H1 (cell line): ENCODE results near the gene ZC2HC1C. TPM values are rescaled to one million over a fixed set of nuclear protein-coding genes. Genes with fewer than 3 reads are reported as not detected.

Experiments
- CTCF ChIA-PET: fragments of 300-600 bp; sonication (Branson Sonifier 250); formaldehyde crosslinking; loops from one replicate; lab custom pipeline; 2021; ENCODE audit not compliant: partially characterized antibody; lab: Charles Lee
- POLR2A ChIA-PET: fragments of 300-600 bp; sonication (Branson Sonifier 250); formaldehyde crosslinking; loops from one replicate; lab custom pipeline; 2021; ENCODE audit warnings: inconsistent platforms; ENCODE audit not compliant: partially characterized antibody; lab: Charles Lee
- DNase-seq, 2 experiments: peaks; one replicate each; pipeline versions ENCODE4 v3.0.0 to v3.0.0-alpha.2; 2010 to 2022; ENCODE audit warnings: low spot score in 2 of 2, low read depth in 1 of 2, mixed read lengths in 1 of 2
- FAIRE-seq: peaks from 2 replicates; lab custom pipeline; 2011; peaks lifted over from hg19 to GRCh38; lab: Jason Lieb, UNC
- H2AFZ ChIP-seq: 2 replicates; pipeline ENCODE4 v1.8.1; 2012; ENCODE audit warnings: low read length, inconsistent platforms
- H2AK5ac ChIP-seq: 2 replicates; pipeline ENCODE4 v1.6.1; 2013; ENCODE audit warnings: low read depth, low read length
- H2BK120ac ChIP-seq: replicated peaks from 2 replicates; pipeline ENCODE3; 2013; ENCODE audit warnings: low read depth, low read length, inconsistent platforms
- H2BK12ac ChIP-seq: 2 replicates; pipeline ENCODE4 v1.6.1; 2013; ENCODE audit warnings: low read depth, low read length
- H2BK15ac ChIP-seq: 2 replicates; pipeline ENCODE4 v1.6.1; 2013; ENCODE audit warnings: low read length
- H2BK20ac ChIP-seq: 2 replicates; pipeline ENCODE4 v1.6.1; 2013; ENCODE audit warnings: low read length
- H2BK5ac ChIP-seq: 2 replicates; pipeline ENCODE4 v1.6.1; 2013; ENCODE audit warnings: low read depth, low read length
- H3K14ac ChIP-seq: 2 replicates; pipeline ENCODE4 v1.6.1; 2013; ENCODE audit warnings: inconsistent platforms; ENCODE audit not compliant: insufficient read length
- H3K18ac ChIP-seq: 2 replicates; pipeline ENCODE4 v1.6.1; 2013; ENCODE audit warnings: low read length; ENCODE audit errors: extremely low read depth
- H3K23ac ChIP-seq: 2 replicates; pipeline ENCODE4 v1.6.1; 2013; ENCODE audit warnings: inconsistent platforms; ENCODE audit not compliant: insufficient read length
- H3K23me2 ChIP-seq: 2 replicates; pipeline ENCODE4 v1.6.1; 2013; ENCODE audit warnings: low read depth, low read length
- H3K27ac ChIP-seq: 2 replicates; pipeline ENCODE4 v1.6.1; 2011; ENCODE audit warnings: low read depth, low read length, inconsistent platforms
- H3K27me3 ChIP-seq, 4 experiments: replicated peaks in 1 of 4; 1 replicate in 1 of 4; 2 replicates in 3 of 4; pipeline versions ENCODE4 v1.6.1 to v1.8.1; 2011 to 2013; ENCODE audit warnings: low read length in 3 of 4, mild to moderate bottlenecking in 3 of 4, inconsistent platforms in 2 of 4, mixed read lengths in 2 of 4, moderate library complexity in 1 of 4; ENCODE audit not compliant: control insufficient read depth in 3 of 4, insufficient read depth in 3 of 4; ENCODE audit errors: extremely low read depth in 1 of 4
- H3K36me3 ChIP-seq, 4 experiments: 2 replicates each; pipeline versions ENCODE4 v1.6.1 to v1.8.1; 2011 to 2013; ENCODE audit warnings: mild to moderate bottlenecking in 4 of 4, low read length in 3 of 4, moderate library complexity in 2 of 4, control low read depth in 1 of 4, inconsistent platforms in 1 of 4; ENCODE audit not compliant: insufficient read depth in 4 of 4, control insufficient read depth in 2 of 4
- H3K4ac ChIP-seq: replicated peaks from 2 replicates; pipeline ENCODE3; 2013; ENCODE audit warnings: low read length, low read depth, mixed read lengths, inconsistent platforms; ENCODE audit not compliant: insufficient read length
- H3K4me1 ChIP-seq, 4 experiments: replicated peaks in 1 of 4; 1 replicate in 1 of 4; 2 replicates in 3 of 4; pipeline versions ENCODE4 v1.6.1 to v1.8.1; 2011 to 2013; ENCODE audit warnings: low read length in 3 of 4, inconsistent platforms in 2 of 4, mixed read lengths in 1 of 4; ENCODE audit not compliant: insufficient read depth in 4 of 4, control insufficient read depth in 3 of 4
- H3K4me2 ChIP-seq, 2 experiments: 2 replicates each; pipeline versions ENCODE4 v1.6.1 to v1.8.1; 2011 to 2013; ENCODE audit warnings: low read depth in 2 of 2, low read length in 2 of 2, control low read depth in 1 of 2, inconsistent platforms in 1 of 2, mild to moderate bottlenecking in 1 of 2; ENCODE audit not compliant: insufficient read depth in 1 of 2
- H3K4me3 ChIP-seq, 4 experiments: fragments of 200-600, 300-600 bp in 1 of 4; sonication (generic), shearing (Covaris generic), sonication (Bioruptor Twin) in 1 of 4; 2 replicates each; pipeline versions ENCODE4 v1.5.1 to v1.8.1; 2011 to 2016; ENCODE audit warnings: low read length in 4 of 4, low read depth in 3 of 4, control low read depth in 2 of 4, inconsistent platforms in 2 of 4, mild to moderate bottlenecking in 2 of 4, mixed read lengths in 1 of 4, moderate library complexity in 1 of 4; ENCODE audit not compliant: insufficient read depth in 2 of 4; ENCODE audit errors: extremely low read depth in 1 of 4
- H3K56ac ChIP-seq: replicated peaks from 2 replicates; pipeline ENCODE3; 2013; ENCODE audit warnings: low read depth, mild to moderate bottlenecking, mixed read lengths, low read length, inconsistent platforms; ENCODE audit not compliant: insufficient read length
- H3K79me1 ChIP-seq: 2 replicates; pipeline ENCODE4 v1.6.1; 2013; ENCODE audit warnings: low read depth, low read length, control low read depth
- H3K79me2 ChIP-seq, 2 experiments: 2 replicates each; pipeline versions ENCODE4 v1.6.1 to v1.8.1; 2012 to 2013; ENCODE audit warnings: low read length in 2 of 2, mild to moderate bottlenecking in 2 of 2, inconsistent platforms in 1 of 2; ENCODE audit not compliant: insufficient read depth in 2 of 2, control insufficient read depth in 1 of 2
- H3K9ac ChIP-seq, 4 experiments: replicated peaks in 1 of 4; 1 replicate in 1 of 4; 2 replicates in 3 of 4; pipeline versions ENCODE4 v1.6.1 to v1.8.1; 2011 to 2013; ENCODE audit warnings: low read depth in 3 of 4, low read length in 3 of 4, control low read depth in 2 of 4, mild to moderate bottlenecking in 2 of 4, moderate library complexity in 2 of 4, inconsistent platforms in 1 of 4; ENCODE audit errors: extremely low read depth in 1 of 4
- H3K9me3 ChIP-seq, 2 experiments: 2 replicates each; pipeline versions ENCODE4 v1.6.1 to v1.8.1; 2012 to 2013; ENCODE audit warnings: mild to moderate bottlenecking in 2 of 2, moderate library complexity in 2 of 2, control low read depth in 1 of 2, inconsistent platforms in 1 of 2, low read depth in 1 of 2, low read length in 1 of 2, mixed read lengths in 1 of 2; ENCODE audit not compliant: insufficient read depth in 2 of 2
- H4K20me1 ChIP-seq, 2 experiments: replicated peaks in 1 of 2; 2 replicates each; pipeline versions ENCODE3 to v1.8.1; 2011 to 2013; ENCODE audit warnings: inconsistent platforms in 2 of 2, low read length in 2 of 2, mild to moderate bottlenecking in 1 of 2; ENCODE audit not compliant: insufficient read depth in 2 of 2, control insufficient read depth in 1 of 2
- H4K5ac ChIP-seq: 2 replicates; pipeline ENCODE4 v1.6.1; 2013; ENCODE audit warnings: low read length, low read depth, mixed read lengths, inconsistent platforms; ENCODE audit not compliant: insufficient read length
- H4K8ac ChIP-seq: 2 replicates; pipeline ENCODE4 v1.8.0; 2013; ENCODE audit warnings: mild to moderate bottlenecking, moderate library complexity, low read length, inconsistent platforms; ENCODE audit not compliant: insufficient read depth; ENCODE audit errors: extremely low read depth
- H4K91ac ChIP-seq: replicated peaks from 2 replicates; pipeline ENCODE3; 2013; ENCODE audit warnings: low read length, mixed read lengths, inconsistent platforms; ENCODE audit not compliant: insufficient read length
- CEBPB ChIP-seq: IDR thresholded peaks from 2 replicates; pipeline ENCODE4 v1.6.1; 2012; ENCODE audit warnings: low read depth, low read length
- CHD1 ChIP-seq: IDR thresholded peaks from 2 replicates; pipeline ENCODE4 v1.6.1; 2012; ENCODE audit warnings: low read depth, low read length, improper control_type of control experiment
- POU5F1 ChIP-seq: IDR thresholded peaks from 2 replicates; pipeline ENCODE4 v1.6.1; 2011; ENCODE audit warnings: low read depth, mild to moderate bottlenecking, low read length, moderate library complexity
- RFX5 ChIP-seq: IDR thresholded peaks from 2 replicates; pipeline ENCODE4 v1.6.1; 2011; ENCODE audit warnings: low read depth, low read length, improper control_type of control experiment, borderline replicate concordance
- ZNF274 ChIP-seq: IDR thresholded peaks from 2 replicates; pipeline ENCODE4 v1.7.0; 2012; ENCODE audit warnings: low read length, borderline replicate concordance; ENCODE audit errors: extremely low read depth
- WGBS, 2 experiments: shearing (Covaris generic) in 1 of 2; methylation state at CpG; one replicate each; pipeline versions ENCODE4 v1.1.6 to v1.1.7; 2013 to 2015; ENCODE audit warnings: low lambda C conversion rate in 2 of 2, mixed read lengths in 2 of 2, inconsistent platforms in 1 of 2, low coverage in 1 of 2, missing lambda C conversion rate in 1 of 2; ENCODE audit not compliant: insufficient replicate concordance in 2 of 2, insufficient coverage in 1 of 2, insufficient read length in 1 of 2; ENCODE audit errors: extremely low coverage in 1 of 2, missing lambda C conversion rate in 1 of 2; 5-methylcytosine and 5-hydroxymethylcytosine counted together
- polyA plus RNA-seq, 7 experiments: library from polyadenylated mRNA; depleted of rRNA in 3 of 7; stranded (reverse) in 5 of 7; unstranded in 2 of 7; fragments of >200 nt in 5 of 7; fragments of 200-250 nt in 2 of 7; gene quantifications; 1 replicate in 5 of 7; 2 replicates in 1 of 7; 4 replicates in 1 of 7; pipeline versions ENCODE4 v1.2.1 to v1.2.3, GENCODE V29; 2011 to 2013; ENCODE audit warnings: missing spikeins in 2 of 7, mixed read lengths in 2 of 7
- total RNA-seq: library from RNA; stranded (reverse); fragmentation: NEBNext Ultra II Directional; extraction: Animal tissue kit (Norgen Biotek cat#: 25700); gene quantifications from 2 replicates; pipeline ENCODE4 v1.2.1, GENCODE V29; 2021
- TF ChIP-seq, protein P1 (sequence below): IDR thresholded peaks from 2 replicates; pipeline ENCODE4 v1.6.1; 2012; ENCODE audit warnings: inconsistent platforms

The ZC2HC1C gene
- total and polyA plus RNA-seq, 2 of the 8 experiments (the other 6 are each of a cell fraction or from before 2014, with no cell fraction given), result 0.57 to 1.2 TPM

DNA sequence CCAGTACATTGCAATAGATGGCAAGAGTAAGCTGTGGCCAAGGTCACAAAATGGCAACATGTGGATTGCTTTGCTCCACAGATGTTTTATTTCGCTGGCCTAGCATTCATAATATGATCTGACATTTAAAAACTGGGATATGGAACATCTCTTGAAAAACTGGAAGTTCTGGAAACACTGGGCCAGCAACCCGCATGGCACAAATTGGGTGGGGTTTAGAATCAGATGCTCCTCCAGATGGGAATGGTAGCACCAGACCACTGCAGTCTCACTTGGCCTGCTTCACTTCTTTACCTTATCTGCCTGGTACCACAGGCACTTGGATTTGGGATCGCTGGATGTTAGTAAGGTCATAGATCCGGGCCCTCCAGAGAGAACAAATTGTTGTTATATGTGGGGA lies 10.1 kb downstream of the ZC2HC1C start:
- no peak overlapping the region for H3K27ac ChIP-seq
- TF ChIP-seq POU5F1 (no peak), CEBPB (no peak), RFX5 (no peak), CHD1 (no peak), ZNF274 (no peak)
- TF ChIP-seq, protein P1, sequence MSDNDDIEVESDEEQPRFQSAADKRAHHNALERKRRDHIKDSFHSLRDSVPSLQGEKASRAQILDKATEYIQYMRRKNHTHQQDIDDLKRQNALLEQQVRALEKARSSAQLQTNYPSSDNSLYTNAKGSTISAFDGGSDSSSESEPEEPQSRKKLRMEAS, result no peak
- TF ChIP-seq, all 59 proteins: peak for 0
- H3K4me3 ChIP-seq, result no peak overlapping the region
- H3K18ac ChIP-seq, result no peak overlapping the region
- no peak for DNase-seq
- no peaks in the 10 kb centered on the region for H3K9me3 ChIP-seq
- no peak overlapping the region for H3K4me2 ChIP-seq
- H3K23ac ChIP-seq, result no peak overlapping the region
- no peaks in the 10 kb centered on the region for H3K4me1 ChIP-seq
- no peak overlapping the region for H2BK20ac ChIP-seq
- CTCF ChIA-PET, result interaction anchor here (1.6 to 4.1 kb wide), 2 partner anchors 9 to 11 kb away, joined by 3 to 28 read pairs; no protein-coding TSS in a partner anchor
- H2AFZ ChIP-seq, result no peak overlapping the region
- H2AK5ac ChIP-seq, result no peak overlapping the region
- H3K23me2 ChIP-seq, result no peaks in the 10 kb centered on the region
- no peak overlapping the region for H4K91ac ChIP-seq
- no peak overlapping the region for H4K8ac ChIP-seq
- no peak overlapping the region for H3K9ac ChIP-seq
- H2BK5ac ChIP-seq, result no peak overlapping the region
- H3K56ac ChIP-seq, result no peak overlapping the region
- H3K27me3 ChIP-seq, result no peaks in the 10 kb centered on the region
- FAIRE-seq, result no peak
- H3K36me3 ChIP-seq, result peaks cover 3 to 14% (median 10%) of the 10 kb centered on the region in 4 experiments; a peak in 5 of 8 replicates
- no peak overlapping the region for H2BK15ac ChIP-seq
- H4K5ac ChIP-seq, result no peak overlapping the region
- H2BK120ac ChIP-seq, result no peak overlapping the region
- no peak overlapping the region for H2BK12ac ChIP-seq
- no peaks in the 10 kb centered on the region for H4K20me1 ChIP-seq
- POLR2A ChIA-PET, result interaction anchor here (0.7 to 5.1 kb wide), 4 partner anchors 9 to 220 kb away, joined by 3 to 22 read pairs (median 4); partner anchors contain the start of gene ZC2HC1C
- no peak overlapping the region for H3K4ac ChIP-seq
- no peaks in the 10 kb centered on the region for H3K79me2 ChIP-seq
- 65% methylated on average over 4 of the region's 4 CpGs; no CpG with 5 or more reads in 1 of the 2 experiments for WGBS, 2 experiments
- H3K79me1 ChIP-seq, result no peaks in the 10 kb centered on the region
- H3K14ac ChIP-seq, result no peak overlapping the region
